A673 (cell line): ENCODE measurements around the gene MID1.

Experiments
- EZH2 ChIP-seq: fragments of 200-600 bp; sonication (generic); IDR thresholded peaks from 2 replicates; pipeline ENCODE4 v1.6.1; 2017; ENCODE audit warnings: borderline replicate concordance, low read depth, mild to moderate bottlenecking, mixed read lengths, antibody characterized with exemption, low read length; ENCODE audit not compliant: poor library complexity, severe bottlenecking
- TF ChIP-seq, protein P1 (sequence below): fragments of 300-800, 200-600 bp; sonication (generic); conservative IDR thresholded peaks from 2 replicates; pipeline ENCODE4 v1.5.1; 2017; ENCODE audit warnings: low read depth, mild to moderate bottlenecking, antibody characterized with exemption, low read length, moderate library complexity, mixed read lengths

DNA sequence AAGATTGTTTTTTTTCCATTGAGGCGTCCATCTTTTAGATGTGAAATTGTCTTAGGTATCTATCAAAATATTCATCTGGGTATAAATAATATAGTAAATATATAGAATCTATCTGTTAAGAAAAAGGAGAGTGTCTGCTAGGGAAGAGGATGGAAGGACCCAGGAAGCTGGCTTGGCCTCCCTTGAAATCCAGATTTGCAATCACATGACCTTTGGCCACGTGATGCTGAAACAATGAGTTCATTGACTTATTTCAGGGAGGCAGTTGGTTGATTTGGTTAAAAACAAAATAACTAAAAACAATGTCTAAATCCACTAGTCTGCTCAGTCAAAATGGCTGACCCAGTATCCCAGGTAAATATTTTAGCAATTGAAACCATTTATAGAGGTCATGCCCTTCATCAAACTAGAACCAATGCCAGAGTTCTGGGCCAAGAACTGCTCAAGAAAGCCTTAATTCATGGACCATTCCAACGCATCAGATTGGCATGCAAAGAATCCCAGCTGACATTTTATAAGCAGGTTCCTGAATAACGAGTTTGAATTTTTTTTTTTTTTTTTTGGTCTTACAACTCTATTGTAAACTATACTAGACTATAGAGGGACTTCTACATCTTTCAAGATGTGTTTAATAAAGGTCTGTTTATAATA is 172.7 kb downstream of the MID1 start:
- TF ChIP-seq, protein P1, sequence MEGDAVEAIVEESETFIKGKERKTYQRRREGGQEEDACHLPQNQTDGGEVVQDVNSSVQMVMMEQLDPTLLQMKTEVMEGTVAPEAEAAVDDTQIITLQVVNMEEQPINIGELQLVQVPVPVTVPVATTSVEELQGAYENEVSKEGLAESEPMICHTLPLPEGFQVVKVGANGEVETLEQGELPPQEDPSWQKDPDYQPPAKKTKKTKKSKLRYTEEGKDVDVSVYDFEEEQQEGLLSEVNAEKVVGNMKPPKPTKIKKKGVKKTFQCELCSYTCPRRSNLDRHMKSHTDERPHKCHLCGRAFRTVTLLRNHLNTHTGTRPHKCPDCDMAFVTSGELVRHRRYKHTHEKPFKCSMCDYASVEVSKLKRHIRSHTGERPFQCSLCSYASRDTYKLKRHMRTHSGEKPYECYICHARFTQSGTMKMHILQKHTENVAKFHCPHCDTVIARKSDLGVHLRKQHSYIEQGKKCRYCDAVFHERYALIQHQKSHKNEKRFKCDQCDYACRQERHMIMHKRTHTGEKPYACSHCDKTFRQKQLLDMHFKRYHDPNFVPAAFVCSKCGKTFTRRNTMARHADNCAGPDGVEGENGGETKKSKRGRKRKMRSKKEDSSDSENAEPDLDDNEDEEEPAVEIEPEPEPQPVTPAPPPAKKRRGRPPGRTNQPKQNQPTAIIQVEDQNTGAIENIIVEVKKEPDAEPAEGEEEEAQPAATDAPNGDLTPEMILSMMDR = no peak
- TF ChIP-seq EZH2 = no peak
